Measurements from ENCODE around the gene USP10.

USP10 gene

GRCh38 chr16:84790301-84790700, 90.5 kb downstream of the USP10 start:
- TF ChIP-seq CTCF (conservative IDR thresholded peaks at IDR 0.05) = no peak
- no peak overlapping the region for H3K27ac ChIP-seq

GRCh38 chr16:84791088-84791487, 91.3 kb downstream of the USP10 start:
- H3K27ac ChIP-seq = no peak overlapping the region
- no peak for TF ChIP-seq CTCF (conservative IDR thresholded peaks at IDR 0.05)

GRCh38 chr16:84791501-84791900, 91.7 kb downstream of the USP10 start:
- no peak overlapping the region for H3K27ac ChIP-seq
- TF ChIP-seq CTCF (conservative IDR thresholded peaks at IDR 0.05) = no peak

- no peak overlapping the region for H3K27ac ChIP-seq
These were observed 94.4 kb downstream of the USP10 start for GRCh38 chr16:84794186-84794585.

GRCh38 chr16:84794626-84795025, 94.8 kb downstream of the USP10 start:
- H3K27ac ChIP-seq = no peak overlapping the region
- TF ChIP-seq CTCF (conservative IDR thresholded peaks at IDR 0.05) = no peak

More at GRCh38 chr16:84794186-84794585, 94.4 kb downstream of the USP10 start:
- TF ChIP-seq CTCF (conservative IDR thresholded peaks at IDR 0.05) = no peak

- no peak for TF ChIP-seq CTCF (conservative IDR thresholded peaks at IDR 0.05)
- H3K27ac ChIP-seq = no peak overlapping the region
These were observed 95.7 kb downstream of the USP10 start for GRCh38 chr16:84795329-84796053.

- TF ChIP-seq CTCF (conservative IDR thresholded peaks at IDR 0.05) = no peak
- no peak overlapping the region for H3K27ac ChIP-seq
These were observed 100.6 kb downstream of the USP10 start for GRCh38 chr16:84800158-84800978.
